GM12872 (cell line): ENCODE data around the gene SHANK2.

Source experiments
- CTCF ChIP-seq: IDR thresholded peaks from 3 replicates; pipeline ENCODE4 v1.5.1; 2011; ENCODE audit warnings: low read depth, mild to moderate bottlenecking, low read length, moderate library complexity; ENCODE audit not compliant: insufficient read depth

SHANK2 gene

GRCh38 chr11:71212871-71213559 lies 39.4 kb downstream of the SHANK2 start:
- no peak for TF ChIP-seq CTCF

GRCh38 chr11:71211631-71212030 lies 40.7 kb downstream of the SHANK2 start:
- TF ChIP-seq CTCF = no peak

GRCh38 chr11:71210861-71211260 lies 41.5 kb downstream of the SHANK2 start:
- TF ChIP-seq CTCF = no peak

- TF ChIP-seq CTCF = no peak
These were observed 42.7 kb downstream of the SHANK2 start for GRCh38 chr11:71209656-71210055.

- no peak for TF ChIP-seq CTCF
These were observed 43.2 kb downstream of the SHANK2 start for GRCh38 chr11:71209181-71209580.

- no peak for TF ChIP-seq CTCF
These were observed 44.2 kb downstream of the SHANK2 start for GRCh38 chr11:71208011-71208774.

GRCh38 chr11:71207563-71207962 lies 44.8 kb downstream of the SHANK2 start:
- TF ChIP-seq CTCF = no peak
